Measurements from ENCODE around the gene GLIPR2. TPM values are rescaled to one million over a fixed set of nuclear protein-coding genes. Genes with fewer than 3 reads are reported as not detected.

Gene GLIPR2
- total RNA-seq, 1 experiment from 2014 or later, result 19.1 TPM

- DNase-seq (ENCODE audit: low read depth), result no peak
- in situ Hi-C loops (cut with HindIII; ENCODE audit: low pct_unique_long_range_greater_than_20kb, low sequenced_read_pairs), result no loop called here
Measured at GRCh38 chr9:36210722-36211121, 74.2 kb downstream of the GLIPR2 start.

GRCh38 chr9:36211510-36211909 is 75.0 kb downstream of the GLIPR2 start:
- in situ Hi-C loops (cut with HindIII; ENCODE audit: low pct_unique_long_range_greater_than_20kb, low sequenced_read_pairs), result no loop called here
- DNase-seq (ENCODE audit: low read depth), result no peak

DNA sequence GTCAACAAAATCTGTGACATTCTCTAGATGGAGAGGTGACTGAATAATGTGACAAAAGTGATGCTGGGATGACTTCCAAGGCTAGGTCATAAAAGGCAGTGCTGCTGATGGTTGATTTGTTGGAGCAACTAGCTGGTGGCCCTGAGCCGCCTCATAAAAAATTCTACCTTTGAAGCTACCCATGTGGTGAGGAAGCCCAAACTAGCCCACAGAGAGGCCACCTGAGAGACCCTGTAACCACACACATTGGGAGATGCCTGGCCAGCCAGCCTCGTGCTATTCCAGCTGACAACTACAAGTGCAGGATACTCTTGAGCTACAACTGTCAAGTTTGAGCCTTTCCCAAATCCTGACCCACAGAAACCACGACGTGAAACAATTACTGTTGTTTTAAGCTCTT is 76.9 kb downstream of the GLIPR2 start:
- no peak for DNase-seq (ENCODE audit: low read depth)
- in situ Hi-C loops (cut with HindIII; ENCODE audit: low pct_unique_long_range_greater_than_20kb, low sequenced_read_pairs), result no loop called here

Other genes with a start within 250 kb of the GLIPR2 start
- 26.7 and 36.7 TPM in 2 replicates for gene HRCT1, start 230.5 kb upstream of the GLIPR2 start, total RNA-seq (2014; rRNA removed; shearing (Covaris generic); ENCODE audit: low replicate concordance)
- gene SPAAR, start 227.2 kb upstream of the GLIPR2 start, total RNA-seq (2014; rRNA removed; shearing (Covaris generic); ENCODE audit: low replicate concordance), result not detected in 2 replicates
- gene OR2S2, start 178.6 kb upstream of the GLIPR2 start, total RNA-seq (2014; rRNA removed; shearing (Covaris generic); ENCODE audit: low replicate concordance), result not detected in 2 replicates
- 5.4 and 7.8 TPM in 2 replicates for gene RECK, start 99.8 kb upstream of the GLIPR2 start, total RNA-seq (2014; rRNA removed; shearing (Covaris generic); ENCODE audit: low replicate concordance)
- gene CCIN, start 32.7 kb downstream of the GLIPR2 start, total RNA-seq (2014; rRNA removed; shearing (Covaris generic); ENCODE audit: low replicate concordance), result not detected in 2 replicates
- gene CLTA, start 54.2 kb downstream of the GLIPR2 start, total RNA-seq (2014; rRNA removed; shearing (Covaris generic); ENCODE audit: low replicate concordance), result 412 and 447 TPM in 2 replicates
- 24.7 and 27.9 TPM in 2 replicates for gene GNE, start 121.7 kb downstream of the GLIPR2 start, total RNA-seq (2014; rRNA removed; shearing (Covaris generic); ENCODE audit: low replicate concordance)

Data from Caki2 (cell line).